Heart right ventricle (tissue), 16 donors: ENCODE measurements around the gene SLC38A9. TPM values are rescaled to one million over a fixed set of nuclear protein-coding genes. Genes with fewer than 3 reads are reported as not detected.

Source experiments
- ATAC-seq, 8 donors: fragments of 200-7000 bp; cut with Tn5 transposase; one replicate each; pipeline ENCODE4 v1.9.1; 2020; ENCODE audit warnings: mild to moderate bottlenecking in 8 of 8, moderate library complexity in 8 of 8, moderate number of reproducible peaks in 1 of 8
- DNase-seq, 2 donors: peaks; one replicate each; pipeline ENCODE4 v3.0.0-alpha.2; 2020
- H3K27ac ChIP-seq, 10 donors: fragments of 200-600 bp; sonication (generic) in 2 of 10; one replicate each; pipeline versions ENCODE4 v1.5.0 to v1.8.0; 2020 to 2022; ENCODE audit warnings: mild to moderate bottlenecking in 3 of 10
- H3K27me3 ChIP-seq, 7 donors: fragments of 200-600 bp; one replicate each; pipeline ENCODE4 v1.8.0; 2021 to 2022; ENCODE audit warnings: mild to moderate bottlenecking in 2 of 7
- H3K36me3 ChIP-seq, 9 donors: fragments of 200-600 bp; sonication (generic) in 1 of 9; one replicate each; pipeline versions ENCODE4 v1.5.0 to v1.8.0; 2020 to 2022; ENCODE audit warnings: mild to moderate bottlenecking in 2 of 9
- H3K4me1 ChIP-seq, 9 donors: fragments of 200-600 bp; sonication (generic) in 1 of 9; one replicate each; pipeline versions ENCODE4 v1.5.0 to v1.8.0; 2020 to 2022; ENCODE audit warnings: mild to moderate bottlenecking in 4 of 9
- H3K4me3 ChIP-seq, 10 donors: fragments of 200-600 bp; sonication (generic) in 2 of 10; one replicate each; pipeline versions ENCODE4 v1.5.0 to v1.8.0; 2020 to 2022; ENCODE audit warnings: mild to moderate bottlenecking in 7 of 10, moderate library complexity in 2 of 10
- H3K9me3 ChIP-seq, 11 donors: fragments of 200-600 bp in 10 of 11; sonication (generic) in 2 of 11; one replicate each; pipeline versions ENCODE4 v1.5.0 to v1.8.0; 2013 to 2022; ENCODE audit warnings: mild to moderate bottlenecking in 2 of 11, control low read depth in 1 of 11, moderate library complexity in 1 of 11
- CTCF ChIP-seq, 9 donors: fragments of 200-600 bp; sonication (generic) in 2 of 9; IDR thresholded peaks; one replicate each; pipeline versions ENCODE4 v1.5.0 to v1.8.0; 2021 to 2022; ENCODE audit warnings: antibody characterized with exemption in 9 of 9, mild to moderate bottlenecking in 5 of 9, moderate library complexity in 1 of 9
- WGBS, 2 donors: extraction: QIAGEN DNeasy Blood & Tissue Kit; methylation state at CpG; one replicate each; pipeline ENCODE4 v1.1.7; 2013; ENCODE audit warnings: inconsistent platforms in 1 of 2; 5-methylcytosine and 5-hydroxymethylcytosine counted together
- intact Hi-C, 10 donors: fragments of 100-400 bp; cut with DNase I; formaldehyde crosslinking; loops; one replicate each; pipeline versions ENCODE4 v1.11.1 to v1.14.2; 2022
- polyA plus RNA-seq, 2 donors: library from polyadenylated mRNA; stranded (reverse); fragments of 200-250 nt; gene quantifications; one replicate each; pipeline ENCODE4 v1.2.3, GENCODE V29; 2013
- total RNA-seq, 10 donors: library from RNA; stranded (reverse); fragmentation: NEBNext Ultra II Directional in 3 of 10; extraction: Animal tissue kit (Norgen Biotek cat#: 25700) in 3 of 10; gene quantifications; one replicate each; pipeline versions ENCODE4 v1.2.1 to v1.2.4, GENCODE V29; 2021 to 2023
- donor health status: Arrhythmogenic right ventricular cardiomyopathy.
- donor health status: ischemic (EF 13 %, LVEDD 7.1; RV severe dilation, severe dysfunction).
- donor health status: healthy with polysubstance abuse.
- donor health status: DM: no; HTN: yes; CAD: no.
- donor health status: DM: no; HTN: no; CAD: no.
- donor health status: ischemic (EF 25% LVEDD 6.9; RV normal size, moderate dysfunction).
- donor health status: ischemic (EF 25% LVEDD 5.7; RV mildly dilated, moderate dysfunction).
- donor health status: healthy.
- donor health status: DM: yes; HTN: yes; CAD: no.
- donor health status: Ischemic cardiomyopathy.
- donor health status: ischemic (EF 35%, LVEDD 5.7; RV mildly dilated, moderate dysfunction).
- donor health status: nonischemic (EF 11% LVEDD 7.7; RV severe dilation, severe dysfunction).
- donor health status: DM: yes; HTN: yes; CAD: no.
- donor health status: PGD.
- donor health status: ischemic (EF 29% LVEDD 5.4; RV normal size, mild dysfunction).
- donor health status: nonischemic (EF 23%, LVEDD 6.1; RV moderate dilation, normal function).

SLC38A9 gene
- total and polyA plus RNA-seq, 12 donors = 3.6 to 9.7 (median 6.8) TPM

DNA sequence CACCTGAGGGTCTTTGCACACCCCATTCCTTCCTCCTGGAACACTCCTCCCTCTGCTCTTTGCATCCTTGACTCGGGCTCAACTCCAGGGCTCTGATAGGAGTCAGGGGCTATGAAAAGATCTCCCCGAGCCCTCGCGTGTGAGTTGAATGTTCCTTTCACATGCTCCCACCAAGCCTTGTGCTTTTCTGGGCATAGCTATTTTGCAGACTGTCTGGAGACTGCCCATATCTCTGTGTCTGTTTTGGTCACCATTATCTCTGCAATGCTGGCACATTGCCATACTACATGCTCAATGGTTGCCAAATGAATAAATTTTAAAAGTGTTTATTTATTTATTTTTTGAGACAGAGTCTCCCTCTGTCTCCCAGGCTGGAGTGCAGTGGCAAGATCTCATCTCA lies 120.4 kb downstream of the SLC38A9 start:
- no peak for TF ChIP-seq CTCF (IDR thresholded peaks at IDR 0.05)
- no peaks in the 10 kb centered on the region for H3K27me3 ChIP-seq
- intact Hi-C loops = loop anchor here in 4 of 10 donors (10.0 kb wide), 4 partner anchors 57 to 167 kb away; partner anchors contain the start of gene PLPP1 (in 1 of the 4)
- H3K4me1 ChIP-seq = peaks cover under 1 to 48% (median 11%) of the 10 kb centered on the region in 9 donors
- WGBS, 2 donors = 29 to 43% methylated on average over 4 of the region's 4 CpGs
- H3K4me3 ChIP-seq = no peak overlapping the region
- DNase-seq (no peak), ATAC-seq (peak; percentile 64 to 90 (median 83))
- no peaks in the 10 kb centered on the region for H3K36me3 ChIP-seq
- H3K27ac ChIP-seq = peak overlapping the region; percentile 20 to 85 (median 68)
- H3K9me3 ChIP-seq = peaks cover 0 to 4% (median 0%) of the 10 kb centered on the region in 11 donors

GRCh38 chr5:55585206-55585610 lies 126.9 kb downstream of the SLC38A9 start:
- H3K36me3 ChIP-seq = no peaks in the 10 kb centered on the region
- ATAC-seq = peak in 2 of 8 donors; percentile 27 to 68
- intact Hi-C loops = no loop called here
- DNase-seq = no peak
- peak overlapping the region in 7 of 10 donors; percentile 27 to 85 (median 67) for H3K27ac ChIP-seq
- no peaks in the 10 kb centered on the region for H3K27me3 ChIP-seq
- 24 to 39% methylated on average over 1 of the region's 1 CpG for WGBS, 2 donors
- H3K9me3 ChIP-seq = peaks cover 0 to 4% (median 0%) of the 10 kb centered on the region in 11 donors
- H3K4me3 ChIP-seq = no peak overlapping the region
- no peak for TF ChIP-seq CTCF (IDR thresholded peaks at IDR 0.05)
- H3K4me1 ChIP-seq = peaks cover 0 to 41% (median 27%) of the 10 kb centered on the region in 9 donors

- TF ChIP-seq CTCF (IDR thresholded peaks at IDR 0.05) = no peak
- peaks cover 0 to 42% (median 27%) of the 10 kb centered on the region in 9 donors for H3K4me1 ChIP-seq
- peaks cover 0 to 4% (median 0%) of the 10 kb centered on the region in 11 donors for H3K9me3 ChIP-seq
- intact Hi-C loops = no loop called here
- WGBS, 2 donors = 40 to 66% methylated on average over 3 of the region's 3 CpGs
- no peaks in the 10 kb centered on the region for H3K36me3 ChIP-seq
- DNase-seq = no peak
- peak in 7 of 8 donors; percentile 44 to 93 (median 59) for ATAC-seq
- no peaks in the 10 kb centered on the region for H3K27me3 ChIP-seq
- no peak overlapping the region for H3K4me3 ChIP-seq
- H3K27ac ChIP-seq = peak overlapping the region in 9 of 10 donors; percentile 14 to 85 (median 65)
These were observed 127.5 kb downstream of the SLC38A9 start for GRCh38 chr5:55584398-55585205.

GRCh38 chr5:55583578-55583977 lies 128.5 kb downstream of the SLC38A9 start:
- no peak for TF ChIP-seq CTCF (IDR thresholded peaks at IDR 0.05)
- H3K27ac ChIP-seq = peak overlapping the region in 7 of 10 donors; percentile 27 to 85 (median 67)
- ATAC-seq (no peak), DNase-seq (no peak)
- H3K36me3 ChIP-seq = no peaks in the 10 kb centered on the region
- H3K27me3 ChIP-seq = no peaks in the 10 kb centered on the region
- intact Hi-C loops = no loop called here
- no peak overlapping the region for H3K4me3 ChIP-seq
- 91 to 97% methylated on average over 9 of the region's 9 CpGs for WGBS, 2 donors
- peaks cover 0 to 1% (median 0%) of the 10 kb centered on the region in 11 donors for H3K9me3 ChIP-seq
- H3K4me1 ChIP-seq = peaks cover 0 to 52% (median 36%) of the 10 kb centered on the region in 9 donors
